ENCODE measurements around the gene SEMA4B.

Gene SEMA4B

GRCh38 chr15:90208356-90208755 lies 7.2 kb downstream of the SEMA4B start:
- no peak for DNase-seq

- DNase-seq = no peak
Measured at GRCh38 chr15:90209591-90209990, 8.5 kb downstream of the SEMA4B start.

GRCh38 chr15:90210593-90210992 lies 9.5 kb downstream of the SEMA4B start:
- DNase-seq = no peak

- DNase-seq = no peak
Measured at GRCh38 chr15:90211009-90211408, 9.9 kb downstream of the SEMA4B start.

GRCh38 chr15:90211440-90212143 lies 10.5 kb downstream of the SEMA4B start:
- DNase-seq = no peak

GRCh38 chr15:90212221-90213098 lies 11.3 kb downstream of the SEMA4B start:
- no peak for DNase-seq

- DNase-seq = peak; percentile 56 to 57
Measured at GRCh38 chr15:90213122-90213817, 12.1 kb downstream of the SEMA4B start.

GRCh38 chr15:90213818-90214204 lies 12.7 kb downstream of the SEMA4B start:
- DNase-seq = no peak

GRCh38 chr15:90214553-90215196 lies 13.5 kb downstream of the SEMA4B start:
- no peak for DNase-seq

- DNase-seq = no peak
Measured at GRCh38 chr15:90217671-90218394, 16.7 kb downstream of the SEMA4B start.

- DNase-seq = no peak
Measured at GRCh38 chr15:90219421-90220141, 18.5 kb downstream of the SEMA4B start.

GRCh38 chr15:90221246-90221900 lies 20.2 kb downstream of the SEMA4B start:
- DNase-seq = peak in 1 of 2 experiments; percentile 52

- DNase-seq = no peak
Measured at GRCh38 chr15:90222547-90222946, 21.4 kb downstream of the SEMA4B start.

- DNase-seq = no peak
Measured at GRCh38 chr15:90223441-90224165, 22.5 kb downstream of the SEMA4B start.

GRCh38 chr15:90225047-90225446 lies 23.9 kb downstream of the SEMA4B start:
- DNase-seq = no peak

GRCh38 chr15:90225504-90226234 lies 24.5 kb downstream of the SEMA4B start:
- DNase-seq = no peak

- no peak for DNase-seq
Measured at GRCh38 chr15:90227336-90227735, 26.2 kb downstream of the SEMA4B start.

GRCh38 chr15:90227816-90228772 lies 27.0 kb downstream of the SEMA4B start:
- DNase-seq = no peak

Measured in NCI-H187 (cell line).